HepG2 (cell line): ENCODE measurements around the gene CDK5RAP1. TPM values are rescaled to one million over a fixed set of nuclear protein-coding genes. Genes with fewer than 3 reads are reported as not detected.

Experiments used
- FOXA3 ChIP-seq: IDR thresholded peaks from 2 replicates; pipeline ENCODE4 v1.6.1; 2016; ENCODE audit warnings: missing genetic modification reagents, missing compliant biosample characterization
- KDM5A ChIP-seq: fragments of 200-600 bp; sonication (generic); IDR thresholded peaks from 2 replicates; pipeline ENCODE4 v1.7.0; 2018; ENCODE audit warnings: antibody characterized with exemption, mild to moderate bottlenecking, low read length, borderline replicate concordance
- MAF1 ChIP-seq: sonication (generic); formaldehyde crosslinking; IDR thresholded peaks from 2 replicates; pipeline ENCODE4 v1.5.0; 2020; ENCODE audit warnings: missing genetic modification reagents, borderline replicate concordance
- MLLT10 ChIP-seq: sonication (generic); formaldehyde crosslinking; IDR thresholded peaks from 2 replicates; pipeline ENCODE4 v1.4.0; 2020; ENCODE audit warnings: missing genetic modification reagents
- RBM22 ChIP-seq: fragments of 200-400 bp; formaldehyde crosslinking; optimal IDR thresholded peaks from 2 replicates; pipeline ENCODE3; 2017; ENCODE audit warnings: mild to moderate bottlenecking, low read length, moderate library complexity
- TP53 ChIP-seq: sonication (generic); formaldehyde crosslinking; conservative IDR thresholded peaks from 2 replicates; pipeline ENCODE4 v1.4.0; 2020; ENCODE audit warnings: missing genetic modification reagents
- WIZ ChIP-seq: sonication (generic); formaldehyde crosslinking; IDR thresholded peaks from 2 replicates; pipeline ENCODE4 v1.5.1; 2020; ENCODE audit warnings: mild to moderate bottlenecking, missing genetic modification reagents
- ZMAT5 ChIP-seq: sonication (generic); formaldehyde crosslinking; IDR thresholded peaks from 2 replicates; pipeline ENCODE4 v1.5.0; 2020; ENCODE audit warnings: mild to moderate bottlenecking, low read depth, missing genetic modification reagents, borderline replicate concordance
- ZNF280B ChIP-seq: sonication (generic); formaldehyde crosslinking; IDR thresholded peaks from 2 replicates; pipeline ENCODE4 v1.5.0; 2020; ENCODE audit warnings: missing genetic modification reagents, mild to moderate bottlenecking, borderline replicate concordance
- ZNF652 ChIP-seq: IDR thresholded peaks from 2 replicates; pipeline ENCODE4 v1.6.1; 2016; ENCODE audit warnings: low read depth, borderline replicate concordance
- polyA plus RNA-seq, 8 experiments: library from polyadenylated mRNA; depleted of rRNA in 3 of 8; stranded (reverse) in 7 of 8; unstranded in 1 of 8; fragments of >200 nt; fragmentation: Illumina TruSeq in 4 of 8; extraction: Trizol in 4 of 8; gene quantifications; 2 replicates each; pipeline versions ENCODE4 v1.2.1 to v1.2.3, GENCODE V29; 2011 to 2016; ENCODE audit warnings: low read depth in 4 of 8, missing spikeins in 1 of 8, mixed read lengths in 1 of 8; ENCODE audit not compliant: insufficient read depth in 1 of 8
- total RNA-seq, 5 experiments: library from RNA; depleted of rRNA; stranded (reverse); fragments of >200 nt; fragmentation: Illumina TruSeq; extraction: Trizol; gene quantifications; 2 replicates each; pipeline ENCODE4 v1.2.3, GENCODE V29; 2016; ENCODE audit warnings: low read depth in 1 of 5
- TF ChIP-seq, protein P1 (sequence below): sonication (generic); formaldehyde crosslinking; IDR thresholded peaks from 2 replicates; pipeline ENCODE4 v1.8.0; 2022; ENCODE audit warnings: mild to moderate bottlenecking, missing genetic modification reagents, borderline replicate concordance
- TF ChIP-seq, protein P2 (sequence below): sonication (generic); formaldehyde crosslinking; conservative IDR thresholded peaks from 2 replicates; pipeline ENCODE4 v1.4.0; 2020; ENCODE audit warnings: missing genetic modification reagents
- TF ChIP-seq, protein P3 (sequence below): sonication (generic); formaldehyde crosslinking; IDR thresholded peaks from 2 replicates; pipeline ENCODE4 v1.4.0; 2020; ENCODE audit warnings: mild to moderate bottlenecking, missing genetic modification reagents, borderline replicate concordance

CDK5RAP1 gene
- total and polyA plus RNA-seq, 2 of the 13 experiments (the other 11 are each of a cell fraction or from before 2014, with no cell fraction given) = 53.6 to 98.2 TPM

- TF ChIP-seq ZMAT5 (CRISPR knock-in tag) = no peak
- TF ChIP-seq, protein P1, sequence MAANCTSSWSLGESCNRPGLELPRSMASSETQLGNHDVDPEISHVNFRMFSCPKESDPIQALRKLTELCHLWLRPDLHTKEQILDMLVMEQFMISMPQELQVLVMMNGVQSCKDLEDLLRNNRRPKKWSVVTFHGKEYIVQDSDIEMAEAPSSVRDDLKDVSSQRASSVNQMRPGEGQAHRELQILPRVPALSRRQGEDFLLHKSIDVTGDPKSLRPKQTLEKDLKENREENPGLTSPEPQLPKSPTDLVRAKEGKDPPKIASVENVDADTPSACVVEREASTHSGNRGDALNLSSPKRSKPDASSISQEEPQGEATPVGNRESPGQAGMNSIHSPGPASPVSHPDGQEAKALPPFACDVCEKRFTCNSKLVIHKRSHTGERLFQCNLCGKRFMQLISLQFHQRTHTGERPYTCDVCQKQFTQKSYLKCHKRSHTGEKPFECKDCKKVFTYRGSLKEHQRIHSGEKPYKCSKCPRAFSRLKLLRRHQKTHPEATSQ = no peak
- no peak for TF ChIP-seq MAF1 (CRISPR knock-in tag)
- TF ChIP-seq, protein P2, sequence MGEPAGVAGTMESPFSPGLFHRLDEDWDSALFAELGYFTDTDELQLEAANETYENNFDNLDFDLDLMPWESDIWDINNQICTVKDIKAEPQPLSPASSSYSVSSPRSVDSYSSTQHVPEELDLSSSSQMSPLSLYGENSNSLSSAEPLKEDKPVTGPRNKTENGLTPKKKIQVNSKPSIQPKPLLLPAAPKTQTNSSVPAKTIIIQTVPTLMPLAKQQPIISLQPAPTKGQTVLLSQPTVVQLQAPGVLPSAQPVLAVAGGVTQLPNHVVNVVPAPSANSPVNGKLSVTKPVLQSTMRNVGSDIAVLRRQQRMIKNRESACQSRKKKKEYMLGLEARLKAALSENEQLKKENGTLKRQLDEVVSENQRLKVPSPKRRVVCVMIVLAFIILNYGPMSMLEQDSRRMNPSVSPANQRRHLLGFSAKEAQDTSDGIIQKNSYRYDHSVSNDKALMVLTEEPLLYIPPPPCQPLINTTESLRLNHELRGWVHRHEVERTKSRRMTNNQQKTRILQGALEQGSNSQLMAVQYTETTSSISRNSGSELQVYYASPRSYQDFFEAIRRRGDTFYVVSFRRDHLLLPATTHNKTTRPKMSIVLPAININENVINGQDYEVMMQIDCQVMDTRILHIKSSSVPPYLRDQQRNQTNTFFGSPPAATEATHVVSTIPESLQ (CRISPR knock-in tag) = no peak
- TF ChIP-seq TP53 = no peak
- no peak for TF ChIP-seq FOXA3 (CRISPR knock-in tag)
- TF ChIP-seq WIZ (CRISPR knock-in tag) = 0 out of 2 replicates have a peak, but pooled peaks have one; percentile 12
- TF ChIP-seq KDM5A = peak; percentile 48; the same call in 1 of the 2 replicates
- TF ChIP-seq RBM22 = no peak
- TF ChIP-seq ZNF280B = peak; percentile 82; the same call in 1 of the 2 replicates
- no peak for TF ChIP-seq MLLT10
- TF ChIP-seq ZNF652 (CRISPR knock-in tag) = no peak
- TF ChIP-seq, protein P3, sequence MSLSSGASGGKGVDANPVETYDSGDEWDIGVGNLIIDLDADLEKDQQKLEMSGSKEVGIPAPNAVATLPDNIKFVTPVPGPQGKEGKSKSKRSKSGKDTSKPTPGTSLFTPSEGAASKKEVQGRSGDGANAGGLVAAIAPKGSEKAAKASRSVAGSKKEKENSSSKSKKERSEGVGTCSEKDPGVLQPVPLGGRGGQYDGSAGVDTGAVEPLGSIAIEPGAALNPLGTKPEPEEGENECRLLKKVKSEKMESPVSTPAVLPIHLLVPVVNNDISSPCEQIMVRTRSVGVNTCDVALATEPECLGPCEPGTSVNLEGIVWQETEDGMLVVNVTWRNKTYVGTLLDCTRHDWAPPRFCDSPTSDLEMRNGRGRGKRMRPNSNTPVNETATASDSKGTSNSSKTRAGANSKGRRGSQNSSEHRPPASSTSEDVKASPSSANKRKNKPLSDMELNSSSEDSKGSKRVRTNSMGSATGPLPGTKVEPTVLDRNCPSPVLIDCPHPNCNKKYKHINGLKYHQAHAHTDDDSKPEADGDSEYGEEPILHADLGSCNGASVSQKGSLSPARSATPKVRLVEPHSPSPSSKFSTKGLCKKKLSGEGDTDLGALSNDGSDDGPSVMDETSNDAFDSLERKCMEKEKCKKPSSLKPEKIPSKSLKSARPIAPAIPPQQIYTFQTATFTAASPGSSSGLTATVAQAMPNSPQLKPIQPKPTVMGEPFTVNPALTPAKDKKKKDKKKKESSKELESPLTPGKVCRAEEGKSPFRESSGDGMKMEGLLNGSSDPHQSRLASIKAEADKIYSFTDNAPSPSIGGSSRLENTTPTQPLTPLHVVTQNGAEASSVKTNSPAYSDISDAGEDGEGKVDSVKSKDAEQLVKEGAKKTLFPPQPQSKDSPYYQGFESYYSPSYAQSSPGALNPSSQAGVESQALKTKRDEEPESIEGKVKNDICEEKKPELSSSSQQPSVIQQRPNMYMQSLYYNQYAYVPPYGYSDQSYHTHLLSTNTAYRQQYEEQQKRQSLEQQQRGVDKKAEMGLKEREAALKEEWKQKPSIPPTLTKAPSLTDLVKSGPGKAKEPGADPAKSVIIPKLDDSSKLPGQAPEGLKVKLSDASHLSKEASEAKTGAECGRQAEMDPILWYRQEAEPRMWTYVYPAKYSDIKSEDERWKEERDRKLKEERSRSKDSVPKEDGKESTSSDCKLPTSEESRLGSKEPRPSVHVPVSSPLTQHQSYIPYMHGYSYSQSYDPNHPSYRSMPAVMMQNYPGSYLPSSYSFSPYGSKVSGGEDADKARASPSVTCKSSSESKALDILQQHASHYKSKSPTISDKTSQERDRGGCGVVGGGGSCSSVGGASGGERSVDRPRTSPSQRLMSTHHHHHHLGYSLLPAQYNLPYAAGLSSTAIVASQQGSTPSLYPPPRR (CRISPR knock-in tag) = peak; percentile 50; the same call in 1 of the 2 replicates
Observed at GRCh38 chr20:33443512-33444239, 42.4 kb upstream of the CDK5RAP1 start, which contains the start of gene SNTA1 (continued).
